GM19452 (cell line): ENCODE measurements around the gene TRAPPC2L.

ENCODE experiments used
- ATAC-seq: cut with Tn5 transposase; IDR thresholded peaks from one replicate; pipeline ENCODE4 v1.9.1; 2021; ENCODE audit not compliant: unreplicated experiment

The TRAPPC2L gene

GRCh38 chr16:88837806-88838205, 19.1 kb upstream of the TRAPPC2L start:
- ATAC-seq: no peak

- no peak for ATAC-seq
These were observed 18.4 kb upstream of the TRAPPC2L start for GRCh38 chr16:88838566-88838965.

- no peak for ATAC-seq
These were observed 17.8 kb upstream of the TRAPPC2L start for GRCh38 chr16:88839026-88839529.

GRCh38 chr16:88839745-88840599, 17.0 kb upstream of the TRAPPC2L start:
- ATAC-seq: no peak

GRCh38 chr16:88840600-88841215, 16.2 kb upstream of the TRAPPC2L start:
- ATAC-seq: no peak

- ATAC-seq: no peak
These were observed 15.2 kb upstream of the TRAPPC2L start for GRCh38 chr16:88841521-88842307.

- no peak for ATAC-seq
These were observed 14.6 kb upstream of the TRAPPC2L start for GRCh38 chr16:88842308-88842756.

GRCh38 chr16:88842806-88843205, 14.1 kb upstream of the TRAPPC2L start:
- no peak for ATAC-seq

GRCh38 chr16:88843256-88843655, 13.7 kb upstream of the TRAPPC2L start:
- no peak for ATAC-seq

- no peak for ATAC-seq
These were observed 12.4 kb upstream of the TRAPPC2L start for GRCh38 chr16:88844419-88845036.

GRCh38 chr16:88846088-88846487, 10.8 kb upstream of the TRAPPC2L start:
- ATAC-seq: no peak

- ATAC-seq: no peak
These were observed 9.3 kb upstream of the TRAPPC2L start for GRCh38 chr16:88847654-88848053.

- no peak for ATAC-seq
These were observed 8.4 kb upstream of the TRAPPC2L start for GRCh38 chr16:88848557-88848956.

- ATAC-seq: no peak
These were observed 6.3 kb upstream of the TRAPPC2L start for GRCh38 chr16:88850531-88851199.

- no peak for ATAC-seq
These were observed 5.3 kb upstream of the TRAPPC2L start for GRCh38 chr16:88851616-88852015.

GRCh38 chr16:88853325-88853941, 3.5 kb upstream of the TRAPPC2L start:
- ATAC-seq: no peak

- no peak for ATAC-seq
These were observed 2.4 kb upstream of the TRAPPC2L start for GRCh38 chr16:88854306-88855111.

- no peak for ATAC-seq
These were observed 1.8 kb upstream of the TRAPPC2L start for GRCh38 chr16:88855176-88855575.

GRCh38 chr16:88855736-88856121, 1.2 kb upstream of the TRAPPC2L start:
- ATAC-seq: no peak
